DMS53 (cell line): ENCODE data around the gene SYTL4.
A peak's percentile ranks its signal among the peaks of the same experiment; 100 is the strongest.
"Not testable (repeated sequence)": the region's sequence is repeated elsewhere in the genome, so short reads cannot be mapped to it uniquely, and the experiment has no call there.

Experiments used
- DNase-seq: peaks from one replicate; lab custom pipeline; 2025; lab: John Stamatoyannopoulos, UW

SYTL4 gene

GRCh38 chrX:100731441-100732281 is at the start of gene SYTL4:
Gene SYTL4 (minus strand): TSS chrX:100732121. CDS start chrX:100702037, 30,084 bp downstream.
- peak; percentile 27 for DNase-seq

GRCh38 chrX:100769439-100769838 is 37.5 kb upstream of the SYTL4 start:
- DNase-seq: not testable (repeated sequence)

- DNase-seq: peak; percentile 77
Measured at GRCh38 chrX:100768679-100769338, 36.9 kb upstream of the SYTL4 start.

GRCh38 chrX:100750883-100751282 is 19.0 kb upstream of the SYTL4 start:
- DNase-seq: no peak

DNA sequence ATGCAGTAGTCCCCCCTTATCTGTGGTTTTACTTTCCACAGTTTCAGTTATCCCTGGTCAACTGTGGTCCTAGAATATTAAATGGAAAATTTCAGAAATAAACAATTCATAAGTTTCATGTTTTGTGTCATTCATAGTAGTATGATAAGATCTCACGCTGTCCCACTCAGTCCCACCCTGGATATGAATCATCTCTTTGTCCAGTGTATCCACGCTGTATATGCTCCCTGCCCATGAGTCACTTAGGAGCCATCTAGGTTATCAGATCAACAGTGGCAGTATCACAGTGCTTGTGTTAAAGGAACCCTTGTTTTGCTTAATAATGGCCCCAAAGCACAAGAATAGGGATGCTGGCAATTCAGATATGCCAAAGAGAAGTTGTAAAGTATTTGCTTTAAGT is 16.2 kb upstream of the SYTL4 start:
- no peak for DNase-seq

- DNase-seq: no peak
Measured at GRCh38 chrX:100747703-100748102, 15.8 kb upstream of the SYTL4 start.

- DNase-seq: no peak
Measured at GRCh38 chrX:100747090-100747489, 15.2 kb upstream of the SYTL4 start.

DNA sequence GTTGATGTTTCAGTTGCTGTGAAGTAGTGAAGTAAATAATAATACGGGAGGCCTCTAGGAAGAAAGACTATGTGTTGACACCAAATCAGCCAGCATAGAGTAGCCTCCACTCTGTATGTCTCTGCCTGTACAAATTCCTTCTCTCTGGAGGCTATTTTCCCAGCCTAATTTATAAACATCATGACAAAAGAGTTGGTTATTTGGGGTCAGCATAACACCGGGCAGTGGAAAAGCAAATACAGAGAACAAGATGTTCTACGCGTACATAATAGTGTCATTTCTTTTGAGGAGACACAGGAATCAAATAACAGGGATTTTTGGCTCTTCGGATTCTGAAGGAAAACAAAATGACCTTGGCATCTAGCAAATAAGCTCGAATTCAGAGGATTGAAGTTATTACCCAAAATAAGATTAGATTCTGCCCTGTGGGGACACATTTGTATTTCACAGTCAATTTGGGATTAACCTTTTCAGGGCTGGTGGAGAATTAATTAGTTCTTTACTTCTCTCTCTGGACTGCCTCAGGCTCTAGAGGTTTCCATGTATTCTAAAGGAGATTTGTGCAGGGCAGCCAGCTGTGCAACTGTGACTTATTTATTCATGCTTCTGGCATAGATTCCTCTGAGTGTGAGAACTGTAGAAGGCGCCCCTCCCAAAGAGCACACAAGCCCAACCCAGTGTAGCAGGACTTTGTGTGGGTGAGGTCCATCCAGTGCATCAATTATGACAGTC is 14.1 kb upstream of the SYTL4 start:
- DNase-seq: no peak

- DNase-seq: no peak
Measured at GRCh38 chrX:100745205-100745604, 13.3 kb upstream of the SYTL4 start.

DNA sequence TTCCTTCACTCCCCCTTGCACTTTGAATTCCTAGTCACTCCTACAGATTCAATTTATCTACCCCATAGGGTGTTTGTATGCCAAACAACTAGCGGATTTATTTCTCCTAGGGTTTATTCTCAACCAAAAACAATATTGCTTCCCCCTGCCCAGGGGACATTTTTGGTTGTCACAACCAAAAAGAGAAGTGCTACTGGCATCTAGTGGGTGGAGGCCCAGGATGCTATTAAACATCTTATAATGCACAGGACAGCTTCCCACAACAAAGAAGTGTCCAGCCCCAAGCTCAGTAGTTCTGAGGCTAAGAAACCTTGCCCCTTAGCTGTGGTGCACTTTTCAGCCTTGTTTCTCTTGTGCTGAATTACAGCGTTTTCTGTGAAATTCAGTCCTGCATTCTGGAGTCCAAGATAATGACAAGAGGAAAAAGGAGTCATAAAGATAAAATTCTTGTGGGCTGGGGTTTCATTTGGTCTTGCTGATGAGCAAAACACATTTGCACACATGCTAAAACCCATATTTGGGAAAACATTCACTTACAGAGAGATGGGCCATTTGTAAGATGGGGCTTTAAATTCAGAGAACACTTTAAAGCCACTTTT is 11.2 kb upstream of the SYTL4 start:
- no peak for DNase-seq

- DNase-seq: not testable (repeated sequence)
Measured at GRCh38 chrX:100724006-100724405, 7.9 kb downstream of the SYTL4 start.

DNA sequence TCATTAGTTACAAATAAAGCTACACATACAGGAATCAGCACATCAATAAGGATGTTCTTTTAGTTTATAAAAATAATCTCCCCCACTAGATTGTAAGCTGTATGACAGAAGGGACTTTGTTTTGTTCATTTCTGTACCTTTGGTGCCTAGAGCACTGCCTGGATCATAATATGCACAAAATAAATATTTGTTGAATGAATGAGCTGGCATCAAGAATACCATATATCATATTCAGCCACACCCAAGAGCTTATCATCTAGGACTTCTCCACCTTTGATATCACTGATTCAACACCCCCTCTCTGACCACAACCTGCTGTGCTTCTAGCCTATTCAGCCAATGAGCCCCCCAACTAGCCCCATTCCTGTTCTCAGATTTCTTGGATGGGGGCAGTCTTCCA is 10.6 kb downstream of the SYTL4 start:
- peak; percentile 46 for DNase-seq

- DNase-seq: no peak
Measured at GRCh38 chrX:100720301-100720700, 11.6 kb downstream of the SYTL4 start.

DNA sequence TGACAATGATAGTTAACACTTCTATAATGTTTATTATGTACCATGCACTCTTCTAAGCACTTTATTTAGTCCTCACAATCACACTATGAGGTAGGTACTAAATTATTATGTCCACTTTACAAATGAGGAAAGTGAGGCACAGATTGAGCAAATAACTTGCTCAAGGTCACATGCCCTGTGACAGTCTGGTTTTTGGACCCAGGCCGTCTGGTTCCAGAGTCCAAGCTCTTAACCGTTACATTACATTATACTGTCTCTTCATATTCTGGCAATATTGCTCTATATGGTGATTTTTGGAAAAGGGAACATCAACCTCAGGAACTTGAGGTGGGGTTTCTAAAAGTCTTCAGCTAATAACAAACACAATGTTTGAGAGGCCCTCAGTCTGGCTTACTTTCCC is 12.8 kb downstream of the SYTL4 start:
- DNase-seq: no peak

DNA sequence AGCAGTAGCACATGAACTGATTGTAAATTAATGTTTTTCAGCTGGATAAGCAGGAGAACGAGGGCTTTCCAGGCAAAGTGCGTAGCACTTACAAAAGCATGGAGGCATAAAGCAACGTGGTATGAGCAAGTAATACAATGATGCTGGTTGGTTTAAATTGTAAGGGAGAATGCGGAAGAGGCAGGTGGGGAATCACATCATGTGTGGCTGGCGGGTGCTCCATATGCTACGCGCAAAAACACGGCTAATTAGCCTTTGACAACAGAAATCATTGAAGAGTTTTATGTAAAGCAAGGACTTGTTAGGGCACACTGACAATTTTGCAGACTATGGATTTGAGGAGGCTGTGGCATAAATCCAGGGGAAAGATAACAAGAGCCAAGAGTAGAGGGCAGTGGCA is 14.6 kb downstream of the SYTL4 start:
- no peak for DNase-seq

- DNase-seq: no peak
Measured at GRCh38 chrX:100710816-100711215, 21.1 kb downstream of the SYTL4 start.

GRCh38 chrX:100704581-100705203 is 27.2 kb downstream of the SYTL4 start:
- no peak for DNase-seq

DNA sequence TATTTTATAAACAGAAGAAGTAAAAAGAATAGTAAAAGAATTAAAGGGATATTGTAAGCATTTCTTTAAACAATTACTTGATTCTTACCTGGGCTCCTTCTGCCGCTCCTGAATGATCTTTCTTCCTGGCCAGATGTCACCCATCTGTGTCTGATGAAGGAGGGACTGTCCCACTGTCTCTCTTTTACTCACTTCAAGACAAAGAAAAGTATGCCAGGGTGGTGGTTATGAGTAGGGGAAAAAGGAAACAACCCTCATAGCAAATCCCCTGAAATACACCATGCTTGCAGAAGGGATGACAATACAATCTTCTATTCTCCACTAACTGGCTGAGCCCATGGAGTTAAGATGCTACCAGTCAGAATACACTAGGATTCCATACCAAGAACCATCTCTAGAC is 31.1 kb downstream of the SYTL4 start:
- no peak for DNase-seq

DNA sequence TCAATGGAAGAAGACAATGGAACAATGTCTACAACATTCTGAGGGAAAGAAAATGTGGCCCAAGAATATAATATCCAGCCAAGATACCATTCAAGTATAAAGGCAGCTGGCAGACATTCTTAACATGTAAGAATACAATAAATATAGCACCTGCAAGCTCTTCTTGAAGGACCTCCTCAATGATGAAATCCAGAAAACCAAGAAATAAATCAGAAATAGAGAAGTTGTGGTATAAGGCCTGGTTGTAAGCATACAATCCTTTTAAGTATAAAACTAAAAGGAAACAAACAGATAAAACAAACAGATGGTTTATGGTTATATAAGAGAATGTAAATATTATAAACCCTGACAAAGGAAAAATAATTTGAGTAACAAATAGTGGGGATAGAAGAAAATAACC is 33.4 kb downstream of the SYTL4 start:
- no peak for DNase-seq

GRCh38 chrX:100696699-100697351 is 35.1 kb downstream of the SYTL4 start:
- no peak for DNase-seq

- peak; percentile 23 for DNase-seq
Measured at GRCh38 chrX:100695991-100696390, 35.9 kb downstream of the SYTL4 start.
